Measurements from ENCODE around the gene SLC2A4RG. TPM values are rescaled to one million over a fixed set of nuclear protein-coding genes. Genes with fewer than 3 reads are reported as not detected.

The SLC2A4RG gene
- total and polyA plus RNA-seq, 2 of the 4 experiments (the other 2 are of a cell fraction): 5.0 to 50.3 TPM

DNA sequence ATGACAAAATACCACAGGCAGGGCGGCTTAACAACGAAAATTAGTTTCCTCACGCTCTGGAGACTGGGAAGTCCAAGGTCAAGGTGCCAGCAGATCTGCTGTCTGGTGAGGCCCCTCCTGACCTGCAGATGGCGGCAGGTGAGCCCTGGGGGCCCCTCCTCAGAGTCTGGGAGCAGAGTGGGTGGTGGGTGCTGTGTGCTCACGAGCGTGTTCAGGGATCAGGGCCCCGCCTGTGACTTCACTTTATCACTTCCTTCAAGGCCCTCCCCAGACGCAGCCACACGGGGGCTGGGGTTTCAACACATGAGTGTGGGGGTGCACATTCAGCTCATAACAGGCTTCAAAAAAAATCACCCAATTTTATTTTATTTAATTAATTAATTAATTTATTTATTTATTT, 39.3 kb downstream of the SLC2A4RG start (continued):
- TF ChIP-seq MXI1 (IDR thresholded peaks at IDR 0.05; ENCODE audit: borderline replicate concordance, low read depth, low read length): no peak
- no peak for TF ChIP-seq CHD1 (IDR thresholded peaks at IDR 0.05; ENCODE audit: low read depth, low read length)

DNA sequence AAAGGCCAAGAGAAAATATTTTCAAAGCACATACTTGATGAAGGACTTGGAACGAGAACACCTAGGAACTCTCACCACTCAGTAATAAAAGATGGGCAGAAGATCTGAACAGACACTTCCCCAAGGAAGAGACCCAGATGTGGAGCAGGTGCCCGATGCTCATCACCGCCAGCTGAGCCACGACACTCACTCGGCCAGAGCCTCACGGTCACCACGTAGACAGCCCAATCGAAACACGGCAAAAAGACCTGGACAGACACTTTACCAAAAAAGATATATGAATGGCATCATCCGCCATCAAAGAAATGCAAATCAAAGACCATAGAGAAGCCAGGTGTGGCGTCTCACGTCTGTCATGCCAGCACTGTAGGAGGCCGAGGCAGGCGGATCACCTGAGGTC, 41.6 kb downstream of the SLC2A4RG start:
- Histone ChIP-seq H4K20me1 (ENCODE audit: insufficient read depth, low read length) (peaks cover 23% of the 10 kb centered on the region), H2AK5ac (ENCODE audit: low read depth, low read length) (no peak overlapping the region), H2AK9ac (replicated peaks; ENCODE audit: low read depth, low read length, poor library complexity) (no peak overlapping the region), H3K36me3 (ENCODE audit: control insufficient read depth, insufficient read depth, low read length) (no peaks in the 10 kb centered on the region), H4K5ac (ENCODE audit: low read depth, low read length) (no peak overlapping the region), H3K14ac (replicated peaks; ENCODE audit: low read depth, low read length) (no peak overlapping the region), H2BK15ac (ENCODE audit: low read depth, low read length) (no peak overlapping the region), H3K56ac (ENCODE audit: extremely low read depth, insufficient read depth, low read length) (no peak overlapping the region), H3K79me1 (ENCODE audit: low read depth in 1 of 2, low read length in 2 of 2) (peaks cover 4 to 39% of the 10 kb centered on the region in 2 experiments), H3K23ac (ENCODE audit: low read depth, low read length) (no peak overlapping the region), H3K4ac (ENCODE audit: low read depth, low read length) (no peak overlapping the region), H3K9me3 (ENCODE audit: control insufficient read depth, insufficient read depth, low read length) (no peaks in the 10 kb centered on the region), H4K91ac (ENCODE audit: insufficient read depth, low read depth, low read length) (no peak overlapping the region), H3K9me1 (ENCODE audit: insufficient read depth, low read length) (no peaks in the 10 kb centered on the region), H3K18ac (ENCODE audit: low read depth, low read length) (no peak overlapping the region), H2BK20ac (ENCODE audit: low read depth, low read length) (no peak overlapping the region), H3K4me3 (ENCODE audit: insufficient read depth, low read depth, low read length) (no peak overlapping the region), H3K27me3 (ENCODE audit: control insufficient read depth, insufficient read depth, low read length) (no peaks in the 10 kb centered on the region), H4K8ac (ENCODE audit: low read depth in 2 of 2, low read length in 2 of 2) (no peak overlapping the region), H3K27ac (ENCODE audit: insufficient read depth, low read length) (no peak overlapping the region), H3K4me2 (ENCODE audit: low read depth, low read length) (no peak overlapping the region), H2AFZ (replicated peaks; ENCODE audit: low read length, poor library complexity) (no peak overlapping the region), H2BK120ac (ENCODE audit: low read depth, low read length) (no peak overlapping the region), H3K4me1 (ENCODE audit: control insufficient read depth, insufficient read depth, low read length) (no peaks in the 10 kb centered on the region), H2BK5ac (ENCODE audit: low read depth, low read length, poor library complexity, severe bottlenecking) (no peak overlapping the region), H3K9ac (ENCODE audit: low read depth, low read length) (no peak overlapping the region)
- in situ Hi-C loops (cut with MboI; ENCODE audit: low sequenced_read_pairs): loop anchor here (5.0 kb wide), 1 partner anchor 76 kb away; no protein-coding TSS in a partner anchor
- 80% methylated on average over 1 of the region's 14 CpGs; no CpG with 5 or more reads in 1 of the 2 experiments for whole genome bisulfite sequencing, 2 experiments (ENCODE audit: extremely low coverage in 2 of 2, insufficient read length in 1 of 2)
- BruUV-seq (replicated peaks): no TSS peak
- DNase-seq (no peak), ATAC-seq (ENCODE audit: low read depth) (no peak)
- ChIA-PET CTCF (no interaction called here), POLR2A (ENCODE audit: unreplicated experiment) (no interaction called here)
- no peak for TF ChIP-seq SMC3 (IDR thresholded peaks at IDR 0.05; ENCODE audit: low read depth, low read length)
- TF ChIP-seq RCOR1 (IDR thresholded peaks at IDR 0.05; ENCODE audit: insufficient replicate concordance, low read length): no peak
- no peak for TF ChIP-seq MAZ (IDR thresholded peaks at IDR 0.05; ENCODE audit: borderline replicate concordance, low read depth, low read length)
- no peak for TF ChIP-seq RFX5 (IDR thresholded peaks at IDR 0.05; ENCODE audit: low read depth, low read length)
- no peak for TF ChIP-seq MXI1 (IDR thresholded peaks at IDR 0.05; ENCODE audit: borderline replicate concordance, low read depth, low read length)
- no peak for TF ChIP-seq CEBPB (IDR thresholded peaks at IDR 0.05; ENCODE audit: low read depth, low read length)
- no peak for TF ChIP-seq CHD1 (IDR thresholded peaks at IDR 0.05; ENCODE audit: low read depth, low read length)
- TF ChIP-seq FOS (IDR thresholded peaks at IDR 0.05; ENCODE audit: low read depth, low read length): no peak
- no peak for TF ChIP-seq ELK1 (IDR thresholded peaks at IDR 0.05; ENCODE audit: borderline replicate concordance, low read depth, low read length)
- TF ChIP-seq BHLHE40 (IDR thresholded peaks at IDR 0.05; ENCODE audit: low read depth, low read length): no peak
- TF ChIP-seq USF2 (IDR thresholded peaks at IDR 0.05; ENCODE audit: low read depth, low read length): no peak
- TF ChIP-seq RAD21 (IDR thresholded peaks at IDR 0.05; ENCODE audit: low read length): no peak
- no peak for TF ChIP-seq NFE2L2 (IDR thresholded peaks at IDR 0.05; ENCODE audit: low read depth, low read length)
- TF ChIP-seq MAFK (IDR thresholded peaks at IDR 0.05; ENCODE audit: low read depth, low read length): no peak
- dilution Hi-C loops (cut with HindIII; ENCODE audit: low sequenced_read_pairs, unreplicated experiment): no loop called here
- intact Hi-C loops (cut with micrococcal nuclease): no loop called here

Data from IMR-90 (cell line).